Tibial nerve (tissue), 4 donors: ENCODE data around the gene NFATC1.

Experiments used
- CTCF ChIP-seq, 5 experiments: fragments of 200-600 bp in 3 of 5; fragments of 450-650 bp in 2 of 5; sonication (generic) in 3 of 5; IDR thresholded peaks; one replicate each; pipeline ENCODE4 v1.5.1; 2016 to 2019; ENCODE audit warnings: antibody characterized with exemption in 5 of 5, mild to moderate bottlenecking in 3 of 5, moderate library complexity in 2 of 5
- EP300 ChIP-seq, 2 donors: sonication (generic); formaldehyde crosslinking; IDR thresholded peaks; one replicate each; pipeline ENCODE4 v1.6.1; 2017; ENCODE audit warnings: antibody characterized with exemption in 2 of 2, mild to moderate bottlenecking in 1 of 2
- POLR2A ChIP-seq, 2 donors: fragments of 450-650 bp; IDR thresholded peaks; one replicate each; pipeline ENCODE4 v1.6.1; 2017; ENCODE audit warnings: antibody characterized with exemption in 2 of 2, mild to moderate bottlenecking in 2 of 2, moderate library complexity in 2 of 2

- TF ChIP-seq EP300 (IDR thresholded peaks at IDR 0.05) (no peak), CTCF (IDR thresholded peaks at IDR 0.05) (no peak), POLR2A (IDR thresholded peaks at IDR 0.05) (no peak)
Measured at GRCh38 chr18:79467126-79467525, 71.4 kb downstream of the NFATC1 start.
